Peyer's patch (tissue), 4 donors: ENCODE measurements around the gene SLC28A1. TPM values are rescaled to one million over a fixed set of nuclear protein-coding genes. Genes with fewer than 3 reads are reported as not detected.
A peak's percentile ranks its signal among the peaks of the same experiment; 100 is the strongest.

Source experiments
- DNase-seq, 3 donors: peaks; one replicate each; pipeline ENCODE4 v3.0.0-alpha.2; 2017 to 2019
- H3K27ac ChIP-seq, 4 donors: fragments of 200-600 bp; sonication (generic); one replicate each; pipeline ENCODE4 v1.5.1; 2016 to 2019
- H3K27me3 ChIP-seq, 2 donors: fragments of 200-600 bp; sonication (generic); one replicate each; pipeline ENCODE4 v1.5.1; 2019
- H3K36me3 ChIP-seq, 3 donors: fragments of 200-600 bp; sonication (generic); one replicate each; pipeline ENCODE4 v1.5.1; 2016 to 2019
- H3K4me1 ChIP-seq, 4 donors: fragments of 200-600 bp; sonication (generic); one replicate each; pipeline ENCODE4 v1.5.1; 2016 to 2019
- H3K4me3 ChIP-seq, 4 donors: fragments of 200-600 bp; sonication (generic); 1 replicate in 3 of 4; 2 replicates in 1 of 4; pipeline ENCODE4 v1.5.1; 2016 to 2019; ENCODE audit warnings: mild to moderate bottlenecking in 1 of 4
- H3K9me3 ChIP-seq, 4 donors: fragments of 200-600 bp; sonication (generic); one replicate each; pipeline ENCODE4 v1.5.1; 2016 to 2019; ENCODE audit warnings: mild to moderate bottlenecking in 1 of 4
- CTCF ChIP-seq, 6 experiments: fragments of 450-650 bp in 4 of 6; fragments of 200-600 bp in 2 of 6; sonication (generic) in 1 of 6; IDR thresholded peaks; one replicate each; pipeline ENCODE4 v1.5.1; 2017 to 2019; ENCODE audit warnings: antibody characterized with exemption in 6 of 6, mild to moderate bottlenecking in 3 of 6, moderate library complexity in 1 of 6
- POLR2A ChIP-seq, 2 donors: fragments of 450-650 bp; IDR thresholded peaks; one replicate each; pipeline ENCODE4 v1.5.1; 2017; ENCODE audit warnings: antibody characterized with exemption in 2 of 2, mild to moderate bottlenecking in 2 of 2, moderate library complexity in 2 of 2
- total RNA-seq, 4 donors: library from RNA; depleted of rRNA; stranded (reverse); fragments of >200 nt; gene quantifications; one replicate each; pipeline ENCODE4 v1.1.0, GENCODE V29; 2016

Gene SLC28A1
- total RNA-seq, 4 donors from 2014 or later = 4.1 to 111 (median 64.3) TPM

- TF ChIP-seq POLR2A (IDR thresholded peaks at IDR 0.05) = no peak
- TF ChIP-seq CTCF (IDR thresholded peaks at IDR 0.05) = no peak
- Histone ChIP-seq H3K27me3 (no peaks in the 10 kb centered on the region), H3K9me3 (no peaks in the 10 kb centered on the region), H3K27ac (no peak overlapping the region), H3K36me3 (no peaks in the 10 kb centered on the region), H3K4me3 (no peak overlapping the region), H3K4me1 (peaks cover 0 to 12% (median 0%) of the 10 kb centered on the region in 4 donors)
- no peak for DNase-seq
Measured at GRCh38 chr15:84925906-84926305, 41.4 kb downstream of the SLC28A1 start.

GRCh38 chr15:84926491-84927230, 42.2 kb downstream of the SLC28A1 start:
- H3K4me3 ChIP-seq = no peak overlapping the region
- peaks cover 0 to 12% (median 0%) of the 10 kb centered on the region in 4 donors for H3K4me1 ChIP-seq
- DNase-seq = no peak
- no peaks in the 10 kb centered on the region for H3K27me3 ChIP-seq
- TF ChIP-seq POLR2A (IDR thresholded peaks at IDR 0.05) (no peak), CTCF (IDR thresholded peaks at IDR 0.05) (no peak)
- H3K9me3 ChIP-seq = no peaks in the 10 kb centered on the region
- no peaks in the 10 kb centered on the region for H3K36me3 ChIP-seq
- H3K27ac ChIP-seq = no peak overlapping the region

- Histone ChIP-seq H3K27me3 (no peaks in the 10 kb centered on the region), H3K27ac (no peak overlapping the region), H3K36me3 (no peaks in the 10 kb centered on the region), H3K4me3 (no peak overlapping the region), H3K9me3 (no peaks in the 10 kb centered on the region), H3K4me1 (peaks cover 0 to 12% (median 0%) of the 10 kb centered on the region in 4 donors)
- TF ChIP-seq CTCF (IDR thresholded peaks at IDR 0.05) (no peak), POLR2A (IDR thresholded peaks at IDR 0.05) (no peak)
- no peak for DNase-seq
Measured at GRCh38 chr15:84928843-84929168, 44.3 kb downstream of the SLC28A1 start.

GRCh38 chr15:84929795-84930603, 45.5 kb downstream of the SLC28A1 start:
- peak in 1 of 2 donors; percentile 40 for TF ChIP-seq POLR2A (IDR thresholded peaks at IDR 0.05)
- no peak for TF ChIP-seq CTCF (IDR thresholded peaks at IDR 0.05)
- peaks cover 0 to 5% (median 0%) of the 10 kb centered on the region in 4 donors for H3K4me1 ChIP-seq
- no peaks in the 10 kb centered on the region for H3K9me3 ChIP-seq
- H3K27me3 ChIP-seq = no peaks in the 10 kb centered on the region
- peak in 2 of 3 donors; percentile 88 to 89 for DNase-seq
- peak overlapping the region in 2 of 4 donors; percentile 58 to 78 for H3K27ac ChIP-seq
- no peak overlapping the region for H3K4me3 ChIP-seq
- no peaks in the 10 kb centered on the region for H3K36me3 ChIP-seq

- Histone ChIP-seq H3K4me1 (no peaks in the 10 kb centered on the region), H3K9me3 (no peaks in the 10 kb centered on the region), H3K27me3 (no peaks in the 10 kb centered on the region), H3K36me3 (no peaks in the 10 kb centered on the region), H3K4me3 (no peak overlapping the region), H3K27ac (no peak overlapping the region)
- no peak for TF ChIP-seq CTCF (IDR thresholded peaks at IDR 0.05)
- no peak for TF ChIP-seq POLR2A (IDR thresholded peaks at IDR 0.05)
- no peak for DNase-seq
Measured at GRCh38 chr15:84934942-84935729, 50.7 kb downstream of the SLC28A1 start.
